ENCODE measurements around the gene DMXL1. TPM values are rescaled to one million over a fixed set of nuclear protein-coding genes. Genes with fewer than 3 reads are reported as not detected.
"Not testable (repeated sequence)": the region's sequence is repeated elsewhere in the genome, so short reads cannot be mapped to it uniquely, and the experiment has no call there.

Gene DMXL1
- total RNA-seq, 4 donors from 2014 or later, result 38.4 to 157 (median 48.2) TPM

- Histone ChIP-seq H3K4me3 (no peak overlapping the region), H3K4me1 (peaks cover 4 to 83% (median 12%) of the 10 kb centered on the region in 3 donors), H3K27me3 (no peaks in the 10 kb centered on the region), H3K36me3 (no peaks in the 10 kb centered on the region), H3K27ac (no peak overlapping the region), H3K9me3 (no peaks in the 10 kb centered on the region)
- no peak for TF ChIP-seq POLR2A (IDR thresholded peaks at IDR 0.05)
- no peak for TF ChIP-seq EP300 (IDR thresholded peaks at IDR 0.05)
- TF ChIP-seq POLR2AphosphoS5 (IDR thresholded peaks at IDR 0.05), result no peak
- TF ChIP-seq, protein P1, sequence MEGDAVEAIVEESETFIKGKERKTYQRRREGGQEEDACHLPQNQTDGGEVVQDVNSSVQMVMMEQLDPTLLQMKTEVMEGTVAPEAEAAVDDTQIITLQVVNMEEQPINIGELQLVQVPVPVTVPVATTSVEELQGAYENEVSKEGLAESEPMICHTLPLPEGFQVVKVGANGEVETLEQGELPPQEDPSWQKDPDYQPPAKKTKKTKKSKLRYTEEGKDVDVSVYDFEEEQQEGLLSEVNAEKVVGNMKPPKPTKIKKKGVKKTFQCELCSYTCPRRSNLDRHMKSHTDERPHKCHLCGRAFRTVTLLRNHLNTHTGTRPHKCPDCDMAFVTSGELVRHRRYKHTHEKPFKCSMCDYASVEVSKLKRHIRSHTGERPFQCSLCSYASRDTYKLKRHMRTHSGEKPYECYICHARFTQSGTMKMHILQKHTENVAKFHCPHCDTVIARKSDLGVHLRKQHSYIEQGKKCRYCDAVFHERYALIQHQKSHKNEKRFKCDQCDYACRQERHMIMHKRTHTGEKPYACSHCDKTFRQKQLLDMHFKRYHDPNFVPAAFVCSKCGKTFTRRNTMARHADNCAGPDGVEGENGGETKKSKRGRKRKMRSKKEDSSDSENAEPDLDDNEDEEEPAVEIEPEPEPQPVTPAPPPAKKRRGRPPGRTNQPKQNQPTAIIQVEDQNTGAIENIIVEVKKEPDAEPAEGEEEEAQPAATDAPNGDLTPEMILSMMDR (IDR thresholded peaks at IDR 0.05), result no peak
- 78 to 89% methylated on average over 3 of the region's 3 CpGs for WGBS, 2 donors (ENCODE audit: low coverage in 1 of 2)
- no peak for ATAC-seq
Observed at GRCh38 chr5:119074419-119074818, 3.5 kb downstream of the DMXL1 start.

GRCh38 chr5:119075269-119075668, 4.4 kb downstream of the DMXL1 start:
- not testable (repeated sequence) for H3K27ac ChIP-seq, ATAC-seq, H3K36me3 ChIP-seq, H3K27me3 ChIP-seq, H3K9me3 ChIP-seq, H3K4me3 ChIP-seq
- peaks cover 4 to 83% (median 12%) of the 10 kb centered on the region in 3 donors for H3K4me1 ChIP-seq
- WGBS, 2 donors (ENCODE audit: low coverage in 1 of 2), result 93 to 94% methylated on average over 3 to 8 of the region's 12 CpGs

DNA sequence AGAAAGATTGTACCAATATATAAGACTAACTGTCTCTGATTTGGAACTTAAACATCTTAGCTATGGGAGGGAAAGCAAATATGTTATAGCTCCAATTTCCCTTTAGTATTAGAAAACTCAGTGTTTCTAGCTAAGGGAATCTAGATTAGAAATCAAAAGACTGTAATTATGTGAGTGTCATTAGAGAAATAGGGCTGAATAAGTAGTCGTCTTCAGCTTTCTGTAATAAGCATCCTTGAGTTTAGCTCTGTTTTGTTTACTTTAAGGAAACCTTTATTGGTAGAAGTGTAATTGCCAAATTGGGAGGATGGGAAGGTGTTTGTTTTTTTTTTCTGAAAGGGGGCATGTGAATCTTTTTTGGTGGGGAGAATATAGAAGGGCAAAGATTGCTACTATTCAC, 5.2 kb downstream of the DMXL1 start:
- Histone ChIP-seq H3K4me1 (peaks cover 4 to 91% (median 12%) of the 10 kb centered on the region in 3 donors), H3K36me3 (no peaks in the 10 kb centered on the region), H3K27me3 (no peaks in the 10 kb centered on the region), H3K27ac (no peak overlapping the region), H3K9me3 (no peaks in the 10 kb centered on the region), H3K4me3 (no peak overlapping the region)
- TF ChIP-seq POLR2A (IDR thresholded peaks at IDR 0.05) (no peak), POLR2AphosphoS5 (IDR thresholded peaks at IDR 0.05) (no peak), EP300 (IDR thresholded peaks at IDR 0.05) (no peak)
- TF ChIP-seq, protein P1 (IDR thresholded peaks at IDR 0.05), result no peak
- WGBS, 2 donors (ENCODE audit: low coverage in 1 of 2), result 43 to 53% methylated on average over 1 of the region's 1 CpG
- ATAC-seq, result no peak

GRCh38 chr5:119077444-119077843, 6.6 kb downstream of the DMXL1 start:
- TF ChIP-seq, protein P1 (IDR thresholded peaks at IDR 0.05), result no peak
- TF ChIP-seq POLR2A (IDR thresholded peaks at IDR 0.05) (no peak), EP300 (IDR thresholded peaks at IDR 0.05) (no peak), POLR2AphosphoS5 (IDR thresholded peaks at IDR 0.05) (no peak)
- Histone ChIP-seq H3K27ac (no peak overlapping the region), H3K4me1 (peaks cover 0 to 88% (median 12%) of the 10 kb centered on the region in 3 donors), H3K27me3 (no peaks in the 10 kb centered on the region), H3K4me3 (no peak overlapping the region), H3K36me3 (no peaks in the 10 kb centered on the region), H3K9me3 (no peaks in the 10 kb centered on the region)
- WGBS, 2 donors (ENCODE audit: low coverage in 1 of 2), result 83 to 85% methylated on average over 3 to 5 of the region's 5 CpGs
- ATAC-seq, result no peak

GRCh38 chr5:119078071-119078846, 7.4 kb downstream of the DMXL1 start:
- Histone ChIP-seq H3K4me3 (no peak overlapping the region), H3K27me3 (no peaks in the 10 kb centered on the region), H3K27ac (no peak overlapping the region), H3K9me3 (no peaks in the 10 kb centered on the region), H3K4me1 (peaks cover 0 to 80% (median 6%) of the 10 kb centered on the region in 3 donors), H3K36me3 (no peaks in the 10 kb centered on the region)
- WGBS, 2 donors (ENCODE audit: low coverage in 1 of 2), result 89% methylated on average over 1 of the region's 1 CpG; no CpG with 5 or more reads in 1 of the 2 donors
- TF ChIP-seq POLR2AphosphoS5 (IDR thresholded peaks at IDR 0.05), result no peak
- no peak for TF ChIP-seq EP300 (IDR thresholded peaks at IDR 0.05)
- TF ChIP-seq, protein P1 (IDR thresholded peaks at IDR 0.05), result no peak
- TF ChIP-seq POLR2A (IDR thresholded peaks at IDR 0.05), result no peak
- no peak for ATAC-seq

All from gastroesophageal sphincter (tissue), 4 donors.